RWPE2 (cell line): Measurements from ENCODE around the gene SRC.

Source experiments
- ATAC-seq: fragments of 200-7000 bp; cut with Tn5 transposase; 3 replicates; pipeline ENCODE4 v1.9.1; 2021; ENCODE audit warnings: low read depth
- DNase-seq: peaks from one replicate; pipeline ENCODE4 v3.0.0-alpha.2; 2020; ENCODE audit warnings: low spot score
- H3K27ac ChIP-seq: fragments of 450-650 bp; 2 replicates; pipeline ENCODE4 v1.5.1; 2017; ENCODE audit warnings: mild to moderate bottlenecking; ENCODE audit not compliant: poor library complexity, severe bottlenecking
- H3K27me3 ChIP-seq: fragments of 250-450 bp; sonication (Bioruptor Pico); 2 replicates; pipeline ENCODE4 v1.5.1; 2021; ENCODE audit warnings: mild to moderate bottlenecking, moderate library complexity; ENCODE audit not compliant: insufficient read depth, poor library complexity, severe bottlenecking
- H3K36me3 ChIP-seq: fragments of 250-450 bp; sonication (Bioruptor Pico); 2 replicates; pipeline ENCODE4 v1.5.1; 2020; ENCODE audit warnings: low read depth, mild to moderate bottlenecking, moderate library complexity
- H3K4me1 ChIP-seq: fragments of 250-450 bp; sonication (Bioruptor Pico); 2 replicates; pipeline ENCODE4 v1.5.1; 2021; ENCODE audit warnings: mild to moderate bottlenecking, moderate library complexity; ENCODE audit not compliant: insufficient read depth, poor library complexity, severe bottlenecking
- H3K4me3 ChIP-seq: fragments of 250-450 bp; sonication (Bioruptor Pico); 2 replicates; pipeline ENCODE4 v1.5.1; 2021; ENCODE audit warnings: mild to moderate bottlenecking, moderate library complexity; ENCODE audit not compliant: severe bottlenecking
- H3K9me3 ChIP-seq: fragments of 250-450 bp; sonication (Bioruptor Pico); 2 replicates; pipeline ENCODE4 v1.5.1; 2021; ENCODE audit warnings: mild to moderate bottlenecking, moderate library complexity; ENCODE audit not compliant: severe bottlenecking
- CTCF ChIP-seq: fragments of 450-650 bp; IDR thresholded peaks from one replicate; pipeline ENCODE4 v1.5.1; 2017; ENCODE audit warnings: mild to moderate bottlenecking, moderate library complexity; ENCODE audit not compliant: poor library complexity, severe bottlenecking

SRC gene

GRCh38 chr20:37305079-37305478 is 40.9 kb upstream of the SRC start:
- no peaks in the 10 kb centered on the region for H3K27me3 ChIP-seq
- no peak overlapping the region for H3K4me3 ChIP-seq
- ATAC-seq (no peak), DNase-seq (no peak)
- no peak for TF ChIP-seq CTCF
- H3K27ac ChIP-seq: no peak overlapping the region
- peaks cover 5% of the 10 kb centered on the region for H3K4me1 ChIP-seq
- H3K9me3 ChIP-seq: no peaks in the 10 kb centered on the region
- peaks cover 92% of the 10 kb centered on the region for H3K36me3 ChIP-seq

GRCh38 chr20:37305839-37306238 is 40.1 kb upstream of the SRC start:
- no peak overlapping the region for H3K27ac ChIP-seq
- no peak for TF ChIP-seq CTCF
- H3K4me3 ChIP-seq: no peak overlapping the region
- no peak for DNase-seq
- peaks cover 5% of the 10 kb centered on the region for H3K4me1 ChIP-seq
- ATAC-seq: no peak
- H3K27me3 ChIP-seq: no peaks in the 10 kb centered on the region
- peaks cover 92% of the 10 kb centered on the region for H3K36me3 ChIP-seq
- no peaks in the 10 kb centered on the region for H3K9me3 ChIP-seq

GRCh38 chr20:37308086-37309050 is 37.6 kb upstream of the SRC start:
- no peak overlapping the region for H3K27ac ChIP-seq
- H3K4me3 ChIP-seq: no peak overlapping the region
- no peaks in the 10 kb centered on the region for H3K9me3 ChIP-seq
- H3K4me1 ChIP-seq: peaks cover 12% of the 10 kb centered on the region
- H3K36me3 ChIP-seq: peaks cover 90% of the 10 kb centered on the region
- no peaks in the 10 kb centered on the region for H3K27me3 ChIP-seq
- DNase-seq (no peak), ATAC-seq (no peak)
- no peak for TF ChIP-seq CTCF

- no peak for ATAC-seq
- Histone ChIP-seq H3K4me3 (no peak overlapping the region), H3K4me1 (peaks cover 11% of the 10 kb centered on the region), H3K27ac (no peak overlapping the region), H3K9me3 (no peaks in the 10 kb centered on the region), H3K36me3 (peaks cover 85% of the 10 kb centered on the region), H3K27me3 (no peaks in the 10 kb centered on the region)
- no peak for TF ChIP-seq CTCF
- DNase-seq: no peak
Measured at GRCh38 chr20:37309290-37309689, 36.6 kb upstream of the SRC start.

GRCh38 chr20:37309936-37310590 is 35.9 kb upstream of the SRC start:
- DNase-seq (no peak), ATAC-seq (no peak)
- Histone ChIP-seq H3K9me3 (no peaks in the 10 kb centered on the region), H3K4me1 (peaks cover 18% of the 10 kb centered on the region), H3K27ac (no peak overlapping the region), H3K4me3 (no peak overlapping the region), H3K36me3 (peaks cover 85% of the 10 kb centered on the region), H3K27me3 (no peaks in the 10 kb centered on the region)
- no peak for TF ChIP-seq CTCF
